Measurements from ENCODE around the gene HOXB8. TPM values are rescaled to one million over a fixed set of nuclear protein-coding genes. Genes with fewer than 3 reads are reported as not detected.

HOXB8 gene
- total RNA-seq, 1 experiment from 2014 or later: 45.9 TPM

DNA sequence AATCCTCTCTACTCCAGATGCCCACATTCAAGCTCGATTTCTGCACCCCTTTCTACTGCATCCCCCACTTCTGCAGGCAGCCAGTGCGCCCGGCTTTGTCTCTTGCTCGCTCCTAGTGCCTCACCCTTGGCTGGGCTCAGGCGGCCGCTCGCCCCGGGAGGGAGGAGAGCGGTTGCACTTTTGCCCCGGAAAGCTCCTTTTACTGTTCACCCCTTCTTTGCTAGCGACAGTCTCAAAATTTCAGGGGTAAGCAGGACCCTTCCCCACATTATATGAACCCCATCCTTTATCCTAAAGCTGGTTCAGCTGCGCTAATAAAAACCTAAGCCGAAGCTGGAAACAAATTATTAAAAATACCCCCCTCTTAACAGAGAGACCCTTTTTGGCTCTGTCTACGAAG lies 22.5 kb downstream of the HOXB8 start:
- Histone ChIP-seq H3K36me3 (ENCODE audit: control insufficient read depth, insufficient read depth, low read length) (no peaks in the 10 kb centered on the region; the same call in 1 of the 2 replicates), H3K27ac (ENCODE audit: low read length) (peak overlapping the region; percentile 99), H3K27me3 (ENCODE audit: control insufficient read depth, insufficient read depth, low read length) (no peaks in the 10 kb centered on the region), H3K4me1 (ENCODE audit: control insufficient read depth, insufficient read depth, low read length) (peaks cover 74% of the 10 kb centered on the region), H3K9me3 (ENCODE audit: control insufficient read depth, insufficient read depth, low read depth, low read length) (no peaks in the 10 kb centered on the region), H3K4me3 (ENCODE audit: low read depth in 2 of 2, low read length in 2 of 2) (peak overlapping the region; percentile 70 to 99)
- no peak for ATAC-seq
- BruUV-seq (replicated peaks): no TSS peak
- ChIA-PET POLR2A (interaction anchor here (0.8 to 1.2 kb wide), 3 partner anchors 9 to 242 kb away, joined by 3 to 5 read pairs (median 3); partner anchors contain the start of gene HOXB8), CTCF (interaction anchor here (0.6 to 1.4 kb wide), 4 partner anchors 257 to 567 kb away, joined by 3 to 10 read pairs (median 6); no protein-coding TSS in a partner anchor)
- TF ChIP-seq REST (IDR thresholded peaks at IDR 0.05; ENCODE audit: insufficient read depth in 1 of 2, low read depth in 2 of 2, low read length in 1 of 2): no peak
- no peak for DNase-seq (ENCODE audit: low read depth, low spot score)
- in situ Hi-C loops (cut with HindIII; ENCODE audit: low pct_unique_long_range_greater_than_20kb, low sequenced_read_pairs) (no loop called here), intact Hi-C loops (cut with micrococcal nuclease; ENCODE audit: unreplicated experiment) (no loop called here)

- H3K4me1 ChIP-seq (ENCODE audit: control insufficient read depth, insufficient read depth, low read length): peaks cover 78% of the 10 kb centered on the region
- DNase-seq (ENCODE audit: low read depth, low spot score) (no peak), ATAC-seq (no peak)
- intact Hi-C loops (cut with micrococcal nuclease; ENCODE audit: unreplicated experiment) (no loop called here), in situ Hi-C loops (cut with HindIII; ENCODE audit: low pct_unique_long_range_greater_than_20kb, low sequenced_read_pairs) (no loop called here)
- ChIA-PET POLR2A (interaction anchor here (0.8 to 1.2 kb wide), 3 partner anchors 9 to 241 kb away, joined by 3 to 5 read pairs (median 3); partner anchors contain the start of gene HOXB8), CTCF (interaction anchor here (0.6 to 1.4 kb wide), 3 partner anchors 256 to 567 kb away, joined by 3 to 10 read pairs (median 6); no protein-coding TSS in a partner anchor)
- H3K36me3 ChIP-seq (ENCODE audit: control insufficient read depth, insufficient read depth, low read length): no peaks in the 10 kb centered on the region; the same call in 1 of the 2 replicates
- H3K27ac ChIP-seq (ENCODE audit: low read length): peak overlapping the region; percentile 99
- TF ChIP-seq SIN3A (IDR thresholded peaks at IDR 0.05; ENCODE audit: borderline replicate concordance, insufficient read depth, low read depth, low read length) (0 out of 2 replicates have a peak, but pooled peaks have one; percentile 45), POLR2AphosphoS5 (IDR thresholded peaks at IDR 0.05; ENCODE audit: low read depth, low read length) (peak; percentile 59; the same call in 1 of the 2 replicates), REST (IDR thresholded peaks at IDR 0.05; ENCODE audit: insufficient read depth in 1 of 2, low read depth in 2 of 2, low read length in 1 of 2) (no peak), TCF7L2 (IDR thresholded peaks at IDR 0.05; ENCODE audit: low read depth, low read length) (no peak)
- TF ChIP-seq, protein P1, sequence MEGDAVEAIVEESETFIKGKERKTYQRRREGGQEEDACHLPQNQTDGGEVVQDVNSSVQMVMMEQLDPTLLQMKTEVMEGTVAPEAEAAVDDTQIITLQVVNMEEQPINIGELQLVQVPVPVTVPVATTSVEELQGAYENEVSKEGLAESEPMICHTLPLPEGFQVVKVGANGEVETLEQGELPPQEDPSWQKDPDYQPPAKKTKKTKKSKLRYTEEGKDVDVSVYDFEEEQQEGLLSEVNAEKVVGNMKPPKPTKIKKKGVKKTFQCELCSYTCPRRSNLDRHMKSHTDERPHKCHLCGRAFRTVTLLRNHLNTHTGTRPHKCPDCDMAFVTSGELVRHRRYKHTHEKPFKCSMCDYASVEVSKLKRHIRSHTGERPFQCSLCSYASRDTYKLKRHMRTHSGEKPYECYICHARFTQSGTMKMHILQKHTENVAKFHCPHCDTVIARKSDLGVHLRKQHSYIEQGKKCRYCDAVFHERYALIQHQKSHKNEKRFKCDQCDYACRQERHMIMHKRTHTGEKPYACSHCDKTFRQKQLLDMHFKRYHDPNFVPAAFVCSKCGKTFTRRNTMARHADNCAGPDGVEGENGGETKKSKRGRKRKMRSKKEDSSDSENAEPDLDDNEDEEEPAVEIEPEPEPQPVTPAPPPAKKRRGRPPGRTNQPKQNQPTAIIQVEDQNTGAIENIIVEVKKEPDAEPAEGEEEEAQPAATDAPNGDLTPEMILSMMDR (IDR thresholded peaks at IDR 0.05): no peak
- H3K4me3 ChIP-seq (ENCODE audit: low read depth in 2 of 2, low read length in 2 of 2): peak overlapping the region; percentile 70 to 99
- no peaks in the 10 kb centered on the region for H3K9me3 ChIP-seq (ENCODE audit: control insufficient read depth, insufficient read depth, low read depth, low read length)
- no peaks in the 10 kb centered on the region for H3K27me3 ChIP-seq (ENCODE audit: control insufficient read depth, insufficient read depth, low read length)
- no TSS peak for BruUV-seq (replicated peaks)
Measured at GRCh38 chr17:48592057-48592514, 23.0 kb downstream of the HOXB8 start.
